ENCODE measurements around the gene LILRB5.
"Not testable (repeated sequence)": the region's sequence is repeated elsewhere in the genome, so short reads cannot be mapped to it uniquely, and the experiment has no call there.

- TF ChIP-seq, protein P1, sequence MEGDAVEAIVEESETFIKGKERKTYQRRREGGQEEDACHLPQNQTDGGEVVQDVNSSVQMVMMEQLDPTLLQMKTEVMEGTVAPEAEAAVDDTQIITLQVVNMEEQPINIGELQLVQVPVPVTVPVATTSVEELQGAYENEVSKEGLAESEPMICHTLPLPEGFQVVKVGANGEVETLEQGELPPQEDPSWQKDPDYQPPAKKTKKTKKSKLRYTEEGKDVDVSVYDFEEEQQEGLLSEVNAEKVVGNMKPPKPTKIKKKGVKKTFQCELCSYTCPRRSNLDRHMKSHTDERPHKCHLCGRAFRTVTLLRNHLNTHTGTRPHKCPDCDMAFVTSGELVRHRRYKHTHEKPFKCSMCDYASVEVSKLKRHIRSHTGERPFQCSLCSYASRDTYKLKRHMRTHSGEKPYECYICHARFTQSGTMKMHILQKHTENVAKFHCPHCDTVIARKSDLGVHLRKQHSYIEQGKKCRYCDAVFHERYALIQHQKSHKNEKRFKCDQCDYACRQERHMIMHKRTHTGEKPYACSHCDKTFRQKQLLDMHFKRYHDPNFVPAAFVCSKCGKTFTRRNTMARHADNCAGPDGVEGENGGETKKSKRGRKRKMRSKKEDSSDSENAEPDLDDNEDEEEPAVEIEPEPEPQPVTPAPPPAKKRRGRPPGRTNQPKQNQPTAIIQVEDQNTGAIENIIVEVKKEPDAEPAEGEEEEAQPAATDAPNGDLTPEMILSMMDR (IDR thresholded peaks at IDR 0.05), result not testable (repeated sequence)
- TF ChIP-seq TCF7L2 (IDR thresholded peaks at IDR 0.05; ENCODE audit: low read depth, low read length); REST (IDR thresholded peaks at IDR 0.05; ENCODE audit: insufficient read depth in 1 of 2, low read depth in 2 of 2, low read length in 1 of 2): not testable (repeated sequence)
Observed at GRCh38 chr19:54219702-54220101, 37.4 kb downstream of the LILRB5 start.
